H7 (cell line): ENCODE data around the gene DHRSX. TPM values are rescaled to one million over a fixed set of nuclear protein-coding genes. Genes with fewer than 3 reads are reported as not detected.
"Not testable (repeated sequence)": the region's sequence is repeated elsewhere in the genome, so short reads cannot be mapped to it uniquely, and the experiment has no call there.

Experiments
- DNase-seq: peaks from one replicate; pipeline ENCODE4 v3.0.0; 2012
- H3K27me3 ChIP-seq: 2 replicates; pipeline ENCODE4 v1.6.0; 2011; ENCODE audit warnings: mild to moderate bottlenecking, low read length; ENCODE audit not compliant: control insufficient read depth, insufficient read depth
- H3K36me3 ChIP-seq: replicated peaks from 2 replicates; pipeline ENCODE4 v1.5.1; 2011; ENCODE audit warnings: low read length; ENCODE audit not compliant: control insufficient read depth, insufficient read depth
- H3K4me3 ChIP-seq: 2 replicates; pipeline ENCODE4 v1.5.1; 2011; ENCODE audit warnings: low read depth, mild to moderate bottlenecking, control low read depth, low read length, moderate library complexity; ENCODE audit not compliant: insufficient read depth
- total RNA-seq: library from RNA; depleted of rRNA; stranded (reverse); fragments of >200 nt; shearing (Covaris generic); gene quantifications from 2 replicates; pipeline ENCODE4 v1.2.3, GENCODE V29; 2014

DHRSX gene
- total RNA-seq, 1 experiment from 2014 or later: 25.5 TPM

GRCh38 chrX:2534261-2535021 is 33.7 kb upstream of the DHRSX start:
- H3K27me3 ChIP-seq, H3K4me3 ChIP-seq, H3K36me3 ChIP-seq, DNase-seq: not testable (repeated sequence)

GRCh38 chrX:2533424-2533823 is 32.6 kb upstream of the DHRSX start:
- no peaks in the 10 kb centered on the region for H3K27me3 ChIP-seq
- H3K4me3 ChIP-seq: no peak overlapping the region
- DNase-seq: no peak
- H3K36me3 ChIP-seq: no peaks in the 10 kb centered on the region

GRCh38 chrX:2526390-2526789 is 25.6 kb upstream of the DHRSX start:
- Histone ChIP-seq H3K4me3 (no peak overlapping the region), H3K36me3 (no peaks in the 10 kb centered on the region), H3K27me3 (no peaks in the 10 kb centered on the region)
- no peak for DNase-seq

- H3K27me3 ChIP-seq: no peaks in the 10 kb centered on the region
Observed at GRCh38 chrX:2523911-2524310, 23.1 kb upstream of the DHRSX start.

GRCh38 chrX:2521927-2522386 is 21.2 kb upstream of the DHRSX start:
- H3K27me3 ChIP-seq: no peaks in the 10 kb centered on the region
- DNase-seq: no peak
- no peaks in the 10 kb centered on the region for H3K36me3 ChIP-seq
- no peak overlapping the region for H3K4me3 ChIP-seq

More at GRCh38 chrX:2523911-2524310, 23.1 kb upstream of the DHRSX start:
- no peaks in the 10 kb centered on the region for H3K36me3 ChIP-seq
- DNase-seq: peak; percentile 48
- H3K4me3 ChIP-seq: no peak overlapping the region

- no peak for DNase-seq
- Histone ChIP-seq H3K4me3 (no peak overlapping the region), H3K27me3 (no peaks in the 10 kb centered on the region), H3K36me3 (no peaks in the 10 kb centered on the region)
Observed at GRCh38 chrX:2521092-2521926, 20.5 kb upstream of the DHRSX start.

GRCh38 chrX:2520539-2520938 is 19.8 kb upstream of the DHRSX start:
- H3K4me3 ChIP-seq: no peak overlapping the region
- H3K27me3 ChIP-seq: no peaks in the 10 kb centered on the region
- no peak for DNase-seq
- H3K36me3 ChIP-seq: no peaks in the 10 kb centered on the region

- H3K27me3 ChIP-seq, DNase-seq, H3K36me3 ChIP-seq, H3K4me3 ChIP-seq: not testable (repeated sequence)
Observed at GRCh38 chrX:2519638-2520037, 18.9 kb upstream of the DHRSX start.

- Histone ChIP-seq H3K27me3 (no peaks in the 10 kb centered on the region), H3K4me3 (no peak overlapping the region), H3K36me3 (no peaks in the 10 kb centered on the region)
- DNase-seq: no peak
Observed at GRCh38 chrX:2517055-2517454, 16.3 kb upstream of the DHRSX start.

- Histone ChIP-seq H3K27me3 (no peaks in the 10 kb centered on the region), H3K36me3 (no peaks in the 10 kb centered on the region), H3K4me3 (no peak overlapping the region)
- DNase-seq: no peak
Observed at GRCh38 chrX:2516623-2517022, 15.8 kb upstream of the DHRSX start.

- H3K4me3 ChIP-seq: no peak overlapping the region
- no peaks in the 10 kb centered on the region for H3K36me3 ChIP-seq
- DNase-seq: no peak
- no peaks in the 10 kb centered on the region for H3K27me3 ChIP-seq
Observed at GRCh38 chrX:2514131-2514530, 13.4 kb upstream of the DHRSX start.

GRCh38 chrX:2513121-2513664 is 12.4 kb upstream of the DHRSX start:
- no peaks in the 10 kb centered on the region for H3K36me3 ChIP-seq
- no peaks in the 10 kb centered on the region for H3K27me3 ChIP-seq
- H3K4me3 ChIP-seq: no peak overlapping the region
- no peak for DNase-seq

GRCh38 chrX:2512501-2512900 is 11.7 kb upstream of the DHRSX start:
- no peak for DNase-seq
- Histone ChIP-seq H3K36me3 (no peaks in the 10 kb centered on the region), H3K4me3 (no peak overlapping the region), H3K27me3 (no peaks in the 10 kb centered on the region)

- no peaks in the 10 kb centered on the region for H3K27me3 ChIP-seq
- DNase-seq: no peak
- H3K36me3 ChIP-seq: no peaks in the 10 kb centered on the region
- no peak overlapping the region for H3K4me3 ChIP-seq
Observed at GRCh38 chrX:2511326-2511725, 10.6 kb upstream of the DHRSX start.
